NT2/D1 (cell line): ENCODE data around the gene SOX4.

Experiments used
- SUZ12 ChIP-seq: IDR thresholded peaks from 2 replicates; pipeline ENCODE4 v1.6.1; 2011; ENCODE audit not compliant: insufficient read length, insufficient read depth; ENCODE audit errors: extremely low read depth
- YY1 ChIP-seq: IDR thresholded peaks from 2 replicates; pipeline ENCODE4 v1.6.1; 2011; ENCODE audit not compliant: insufficient read length, insufficient read depth
- ZNF274 ChIP-seq: IDR thresholded peaks from 2 replicates; pipeline ENCODE4 v1.6.1; 2011; ENCODE audit warnings: mild to moderate bottlenecking, low read depth, low read length

DNA sequence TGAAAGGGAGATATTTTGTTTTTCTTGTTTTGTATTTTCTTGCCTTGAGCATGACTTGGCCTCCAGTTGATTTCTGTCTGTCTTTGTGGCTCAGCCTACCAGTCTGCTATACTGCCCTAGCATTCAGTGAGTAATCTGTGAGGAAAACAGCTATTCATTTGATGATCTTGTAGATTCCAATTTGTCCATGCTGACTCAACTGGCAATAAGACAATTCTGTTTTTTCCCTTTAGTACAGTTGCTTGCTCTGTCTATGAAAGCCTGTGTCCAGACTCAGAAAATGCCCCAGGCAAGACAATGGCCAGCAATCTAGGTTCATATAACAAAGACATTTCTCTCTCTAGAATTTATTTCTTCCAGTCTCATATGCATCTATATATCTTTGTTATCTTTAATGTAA, 10.9 kb upstream of the SOX4 start:
- TF ChIP-seq YY1 (no peak), SUZ12 (no peak), ZNF274 (no peak)
